GM21381 (cell line): ENCODE measurements around the gene RAX.

Source experiments
- ATAC-seq: cut with Tn5 transposase; IDR thresholded peaks from one replicate; pipeline ENCODE4 v1.9.1; 2021; ENCODE audit warnings: mild to moderate bottlenecking, moderate library complexity; ENCODE audit not compliant: unreplicated experiment

The RAX gene

GRCh38 chr18:59249199-59249774 lies 24.0 kb downstream of the RAX start:
- ATAC-seq: no peak

GRCh38 chr18:59246796-59247195 lies 26.5 kb downstream of the RAX start:
- no peak for ATAC-seq

GRCh38 chr18:59242906-59243305 lies 30.3 kb downstream of the RAX start:
- no peak for ATAC-seq

- ATAC-seq: no peak
Measured at GRCh38 chr18:59239642-59240041, 33.6 kb downstream of the RAX start.

- no peak for ATAC-seq
Measured at GRCh38 chr18:59238385-59238784, 34.9 kb downstream of the RAX start.

- ATAC-seq: no peak
Measured at GRCh38 chr18:59233017-59233410, 40.2 kb downstream of the RAX start.

- ATAC-seq: no peak
Measured at GRCh38 chr18:59232309-59233016, 40.8 kb downstream of the RAX start.

GRCh38 chr18:59231877-59232276 lies 41.4 kb downstream of the RAX start:
- no peak for ATAC-seq

GRCh38 chr18:59231114-59231513 lies 42.1 kb downstream of the RAX start:
- no peak for ATAC-seq

GRCh38 chr18:59229701-59230443 lies 43.4 kb downstream of the RAX start:
- no peak for ATAC-seq

- no peak for ATAC-seq
Measured at GRCh38 chr18:59229191-59229590, 44.1 kb downstream of the RAX start.

- ATAC-seq: no peak
Measured at GRCh38 chr18:59228351-59228750, 44.9 kb downstream of the RAX start.

GRCh38 chr18:59222341-59222740 lies 50.9 kb downstream of the RAX start:
- no peak for ATAC-seq

GRCh38 chr18:59220784-59221765 lies 52.2 kb downstream of the RAX start:
- ATAC-seq: no peak

GRCh38 chr18:59220164-59220783 lies 53.0 kb downstream of the RAX start:
- ATAC-seq: no peak

GRCh38 chr18:59219672-59220163 lies 53.5 kb downstream of the RAX start, which contains the start of gene GRP:
Gene GRP, plus strand, starts transcription at chr18:59220158. Its CDS starts 108 bp downstream, at chr18:59220266.
- ATAC-seq: no peak

GRCh38 chr18:59218018-59218417 lies 55.2 kb downstream of the RAX start:
- ATAC-seq: no peak
